GM21390 (cell line): ENCODE results near the gene CD34.
"Not testable (repeated sequence)": the region's sequence is repeated elsewhere in the genome, so short reads cannot be mapped to it uniquely, and the experiment has no call there.

Experiments
- ATAC-seq: cut with Tn5 transposase; IDR thresholded peaks from one replicate; pipeline ENCODE4 v1.9.1; 2021; ENCODE audit not compliant: unreplicated experiment

The CD34 gene

DNA sequence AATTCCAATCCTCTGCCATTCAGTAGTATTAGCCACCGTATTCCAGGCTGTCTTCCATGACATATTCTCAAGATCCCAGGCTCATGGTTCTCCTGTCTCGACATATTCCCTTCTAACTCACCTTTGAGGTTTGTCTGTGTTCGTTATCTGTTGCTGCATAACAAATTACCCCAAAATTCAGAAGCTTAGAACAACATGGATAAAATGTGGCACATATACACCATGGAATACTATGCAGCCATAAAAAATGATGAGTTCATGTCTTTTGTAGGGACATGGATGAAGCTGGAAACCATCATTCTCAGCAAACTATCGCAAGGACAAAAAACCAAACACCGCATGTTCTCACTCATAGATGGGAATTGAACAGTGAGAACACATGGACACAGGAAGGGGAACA is 33.0 kb downstream of the CD34 start:
- not testable (repeated sequence) for ATAC-seq

- no peak for ATAC-seq
These were observed 34.8 kb downstream of the CD34 start for GRCh38 chr1:207876131-207876530.

GRCh38 chr1:207875532-207875931 is 35.4 kb downstream of the CD34 start:
- ATAC-seq = no peak

GRCh38 chr1:207873055-207873890 is 37.7 kb downstream of the CD34 start:
- ATAC-seq = no peak

DNA sequence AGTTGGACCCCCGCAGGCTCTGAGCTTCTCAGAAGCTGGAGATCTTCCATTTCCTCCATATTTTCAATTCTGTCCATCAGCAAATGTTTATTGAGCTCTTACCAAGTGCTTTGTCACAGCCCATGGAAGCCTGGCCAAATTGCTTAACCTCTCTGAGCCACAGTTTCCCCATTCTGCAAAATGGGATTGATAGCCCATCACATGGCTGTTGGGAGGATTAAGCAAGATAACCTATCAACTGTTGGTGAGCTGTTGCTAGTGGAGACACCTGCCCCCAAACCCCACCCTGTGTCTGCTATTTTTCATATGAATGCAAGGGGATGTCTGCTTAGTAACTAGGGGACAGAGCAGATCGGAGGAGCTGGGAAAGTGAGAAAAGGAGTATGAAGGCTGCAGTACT is 38.3 kb downstream of the CD34 start:
- ATAC-seq = no peak

DNA sequence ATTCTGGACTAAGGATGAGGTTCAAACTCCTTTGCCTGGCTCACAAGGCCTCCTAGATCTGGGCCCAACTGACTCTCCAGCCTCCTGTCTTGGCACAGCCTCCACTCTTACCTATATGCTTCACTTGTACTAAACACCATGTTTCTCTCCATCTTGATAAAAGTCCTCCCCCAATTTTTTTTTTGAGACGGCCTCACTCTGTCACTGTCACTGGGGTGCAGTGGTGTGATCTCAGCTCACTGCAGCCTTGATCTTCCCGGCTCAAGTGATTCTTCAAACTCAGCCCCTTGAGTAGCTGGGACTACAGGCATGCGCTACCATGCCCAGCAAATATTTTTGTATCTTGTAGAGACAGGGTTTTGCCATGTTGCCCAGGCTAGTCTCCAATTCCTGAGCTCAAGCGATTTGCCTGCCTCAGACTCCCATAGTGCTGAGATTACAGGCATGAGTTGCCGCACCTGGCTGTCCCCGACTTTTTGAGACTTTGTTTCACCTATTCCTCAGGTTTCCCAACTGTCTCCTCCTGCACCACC is 39.7 kb downstream of the CD34 start:
- ATAC-seq = no peak

DNA sequence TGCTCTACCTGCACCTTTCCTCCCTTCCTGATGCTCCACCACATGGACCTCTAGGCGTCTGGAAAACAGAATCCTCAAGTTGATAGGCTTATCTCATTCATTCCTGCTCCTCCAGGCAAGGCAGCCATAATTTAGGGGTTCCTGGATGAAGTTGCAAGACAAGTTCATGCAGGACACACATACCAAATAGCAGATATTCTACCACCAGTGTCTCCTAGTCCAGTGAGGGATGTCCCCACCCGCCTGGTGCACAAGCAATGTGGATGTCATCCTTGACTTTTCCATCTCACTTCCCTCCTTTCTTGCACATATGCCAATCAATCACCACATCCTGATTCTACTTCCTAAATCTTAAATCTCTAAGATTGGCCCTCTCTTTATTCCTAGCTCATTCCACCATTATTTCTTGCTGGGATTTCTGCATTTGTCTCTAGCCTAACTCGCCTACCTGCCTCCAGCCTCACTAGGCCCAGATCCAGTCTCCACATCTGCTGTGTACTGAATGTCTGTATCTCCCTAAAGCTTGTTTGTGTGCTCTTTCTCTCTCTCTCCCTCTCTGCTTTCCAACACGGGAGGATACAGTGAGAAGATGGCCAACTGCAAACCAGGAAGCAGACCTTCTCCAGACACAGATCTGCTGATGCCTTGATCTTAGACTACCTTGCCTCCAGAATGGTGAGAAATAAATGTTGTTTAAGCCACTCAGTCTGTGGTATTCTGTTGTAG is 40.5 kb downstream of the CD34 start:
- ATAC-seq = no peak

DNA sequence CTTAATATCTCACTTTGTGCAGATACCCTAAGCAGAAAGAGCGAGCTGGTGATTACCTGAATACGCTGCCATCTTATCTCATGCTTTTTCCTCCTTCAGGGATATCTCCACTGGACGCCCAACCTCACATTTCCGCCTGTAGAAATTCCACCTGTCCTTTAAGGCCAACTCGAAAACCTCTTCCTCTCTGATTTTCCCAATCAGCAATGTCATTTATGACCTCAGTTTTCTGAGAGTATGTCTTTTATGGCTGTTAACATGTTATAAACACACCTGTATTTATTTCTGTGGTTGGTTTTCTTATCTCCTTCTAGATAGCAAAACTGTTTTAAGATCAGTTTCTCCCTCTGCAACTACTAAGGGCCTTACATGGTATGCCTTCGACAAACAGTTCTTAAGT is 41.1 kb downstream of the CD34 start:
- no peak for ATAC-seq

DNA sequence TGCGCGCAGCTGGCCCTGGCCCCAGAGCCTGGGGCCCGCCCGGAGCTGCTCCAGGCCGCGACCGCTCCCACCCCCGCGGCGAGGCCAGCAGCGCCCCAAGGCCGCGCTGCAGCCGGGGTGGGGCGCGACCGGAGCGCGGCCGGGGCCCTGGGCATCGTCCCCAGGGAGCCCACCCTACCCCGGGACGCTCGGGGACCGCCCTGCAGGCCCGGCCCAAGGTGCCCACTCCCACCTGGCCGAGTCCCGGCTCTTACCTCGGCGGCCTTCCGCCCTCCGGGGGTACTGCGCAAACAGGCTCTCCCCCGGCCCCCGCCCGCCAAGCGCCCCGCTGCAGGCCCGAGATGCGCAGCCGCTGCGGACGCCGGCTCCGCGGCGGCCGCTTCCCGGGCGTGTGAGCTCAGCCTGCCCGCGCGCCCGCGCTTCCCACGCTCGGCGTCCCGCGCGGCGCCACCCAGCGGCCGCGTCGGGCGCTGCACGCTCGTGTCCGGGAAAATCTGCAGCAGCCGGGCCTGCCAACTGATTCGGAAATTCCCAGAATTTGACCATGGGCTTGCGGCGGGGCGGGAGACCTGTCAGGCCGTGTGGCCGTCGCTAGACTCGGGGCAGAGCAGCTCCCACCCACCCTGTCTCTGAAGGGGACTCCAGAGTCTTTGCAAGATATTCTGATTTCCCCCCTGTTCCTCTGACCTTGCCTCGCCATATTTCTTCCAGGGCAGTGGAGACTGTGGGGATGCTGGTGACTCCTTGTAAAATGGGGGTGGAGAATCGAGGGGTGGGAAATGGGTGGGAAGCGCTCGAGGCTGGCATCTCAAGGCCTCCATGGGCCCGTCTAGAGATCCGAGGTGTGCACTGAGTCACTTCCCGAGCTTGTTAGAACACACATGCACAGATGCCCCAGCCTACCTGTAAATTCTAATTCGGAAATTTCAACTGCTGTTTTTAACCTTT is 41.9 kb downstream of the CD34 start:
- peak; percentile 67 for ATAC-seq

- ATAC-seq = no peak
These were observed 42.6 kb downstream of the CD34 start for GRCh38 chr1:207868251-207868773.

DNA sequence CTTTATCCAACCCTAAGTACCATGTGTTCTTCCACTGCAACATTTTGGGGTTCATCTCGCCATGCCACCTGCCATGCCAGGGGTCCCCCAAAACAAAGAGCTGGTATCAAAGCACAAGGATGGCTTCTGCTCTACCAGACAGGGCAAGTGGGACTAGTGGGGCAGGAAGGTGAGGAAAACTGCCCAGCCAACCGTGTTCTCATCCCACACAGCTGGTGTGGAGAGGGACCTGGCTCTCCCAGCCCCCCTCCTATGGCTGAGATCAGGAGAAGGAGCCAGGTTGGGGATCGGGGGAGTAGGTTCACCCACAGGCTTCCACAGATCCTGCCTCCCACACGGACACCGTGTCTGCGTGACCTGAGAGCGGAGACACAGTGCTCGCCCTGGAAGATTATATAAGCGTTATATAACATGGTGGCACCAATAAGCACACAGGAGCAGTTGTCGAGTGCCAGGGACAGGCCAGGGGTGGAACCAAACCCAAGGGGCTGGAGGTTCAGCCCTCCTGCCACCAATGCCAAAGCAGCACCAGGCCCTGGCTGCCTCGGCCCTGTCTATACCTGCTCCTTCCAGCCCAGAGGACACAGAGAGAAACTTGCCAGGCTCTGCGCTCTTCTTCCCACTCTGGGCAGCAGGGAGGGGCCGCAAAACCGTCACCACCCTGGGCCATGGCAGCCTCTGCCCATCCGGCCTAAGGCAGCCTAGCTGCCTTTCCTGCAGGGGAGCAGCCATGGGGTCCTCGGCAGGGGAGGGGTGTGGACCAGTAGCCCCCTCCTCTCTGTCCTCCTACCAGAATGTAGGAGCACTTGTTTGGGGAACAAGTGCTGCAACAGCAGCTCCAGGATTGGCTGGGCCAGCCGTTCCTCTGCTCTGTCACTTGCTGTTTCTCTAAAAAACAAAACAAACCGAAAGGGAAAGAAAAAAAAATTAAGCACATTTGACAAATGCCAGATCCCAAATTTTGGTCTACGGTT is 43.5 kb downstream of the CD34 start:
- no peak for ATAC-seq

DNA sequence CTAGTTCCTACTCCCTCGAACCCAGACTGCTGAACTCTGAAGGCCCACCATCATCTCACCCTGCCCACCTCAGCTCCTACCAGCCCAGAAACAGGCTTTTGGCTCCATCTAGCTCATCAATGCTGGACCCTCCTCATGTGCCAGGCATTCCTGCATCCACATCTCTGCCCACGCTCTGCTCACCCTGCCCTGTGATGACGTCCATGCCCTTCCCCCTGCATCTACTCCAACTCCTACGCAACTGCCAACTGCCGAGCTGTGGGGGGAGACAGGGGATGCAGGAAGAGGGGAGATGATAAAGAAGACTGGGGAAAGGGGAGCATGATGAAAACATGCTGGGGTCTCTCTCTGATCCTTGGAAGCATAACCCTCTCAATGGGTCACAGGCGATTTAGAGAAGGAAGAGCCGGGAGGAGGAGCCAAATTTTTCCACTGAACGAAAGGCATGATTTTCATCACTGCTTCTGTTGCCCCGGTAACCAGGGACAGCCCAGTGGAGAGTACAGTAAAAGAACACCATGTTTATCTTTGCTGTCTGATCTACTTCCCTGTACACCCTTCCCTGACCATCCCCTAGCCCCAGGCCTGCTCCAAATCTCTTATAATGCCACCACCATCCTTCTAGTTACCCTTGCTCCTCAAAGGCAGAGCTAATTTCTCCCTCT is 44.3 kb downstream of the CD34 start:
- no peak for ATAC-seq

GRCh38 chr1:207863893-207864535 is 46.9 kb downstream of the CD34 start:
- peak; percentile 52 for ATAC-seq

- no peak for ATAC-seq
These were observed 48.6 kb downstream of the CD34 start for GRCh38 chr1:207862241-207862787.

GRCh38 chr1:207861442-207862177 is 49.3 kb downstream of the CD34 start:
- peak; percentile 38 for ATAC-seq

- ATAC-seq = no peak
These were observed 50.4 kb downstream of the CD34 start for GRCh38 chr1:207860531-207860930.

DNA sequence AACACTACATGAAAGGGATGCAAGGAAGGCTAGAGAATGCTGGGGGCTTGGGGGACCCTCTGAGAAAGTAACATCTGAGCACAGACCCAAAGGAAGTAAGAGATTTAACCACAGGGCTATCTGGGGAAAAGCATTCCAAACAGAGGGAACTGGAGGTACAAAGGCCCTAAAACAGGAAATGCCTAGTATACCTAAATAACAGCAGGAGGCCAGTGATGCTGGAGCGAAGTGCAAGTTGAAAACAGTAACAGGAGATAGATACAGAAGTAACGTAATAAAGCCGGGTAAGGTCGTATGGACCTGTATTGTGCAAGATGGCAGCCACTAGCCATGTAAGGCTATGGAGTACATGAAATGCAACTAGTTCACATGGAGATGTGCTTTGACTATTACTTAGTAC is 52.1 kb downstream of the CD34 start:
- no peak for ATAC-seq

DNA sequence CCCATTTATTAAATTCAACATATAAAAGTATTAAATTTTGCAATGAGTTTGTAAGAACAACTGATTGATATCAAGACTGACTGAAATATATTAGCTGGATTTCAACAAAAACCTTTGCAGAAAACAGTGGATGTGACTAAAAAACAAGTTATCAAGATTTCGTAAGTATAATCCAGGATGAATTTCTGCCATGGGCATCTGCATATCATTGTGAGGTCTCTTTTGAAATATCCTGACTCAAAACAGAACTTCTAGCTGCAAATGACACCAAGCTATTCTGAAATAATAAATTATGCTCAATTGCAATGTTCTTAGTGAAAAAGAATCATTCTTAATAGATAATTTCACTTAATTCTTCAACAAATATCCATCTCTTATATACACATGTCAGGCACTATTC is 52.6 kb downstream of the CD34 start:
- no peak for ATAC-seq
